K562 (cell line): Measurements from ENCODE around the gene RGS12. TPM values are rescaled to one million over a fixed set of nuclear protein-coding genes. Genes with fewer than 3 reads are reported as not detected.

Experiments
- ATAC-seq: fragments of 200-7000 bp; cut with Tn5 transposase; 3 replicates; pipeline ENCODE4 v1.9.1; 2020; ENCODE audit warnings: moderate library complexity
- BruUV-seq: library from RNA; stranded (reverse); fragments of 400-500 nt; replicated peaks from 2 replicates; lab custom pipeline; 2021; lab: Mats Ljungman, UMichigan
- CTCF ChIA-PET: fragments of 300-600 bp; formaldehyde crosslinking; extraction: SDS; loops from one replicate; lab custom pipeline; 2021; ENCODE audit warnings: low intra/inter-chr PET ratio; lab: Yijun Ruan, JAX
- POLR2A ChIA-PET: fragments of 300-600, 350-650 bp; sonication (Branson Sonifier 250); formaldehyde crosslinking; extraction: SDS; loops from one replicate; lab custom pipeline; 2021; ENCODE audit warnings: antibody characterized with exemption, inconsistent platforms; lab: Yijun Ruan, JAX
- DNase-seq, 4 experiments: peaks; one replicate each; pipeline versions ENCODE4 v3.0.0 to v3.0.0-alpha.2; 2011 to 2018; ENCODE audit warnings: low spot score in 3 of 4, mixed read lengths in 3 of 4; ENCODE audit errors: extremely low read depth in 1 of 4
- FAIRE-seq: peaks from 2 replicates; lab custom pipeline; 2011; peaks lifted over from hg19 to GRCh38; lab: Jason Lieb, UNC
- H2AFZ ChIP-seq: 2 replicates; pipeline ENCODE4 v1.6.0; 2011; ENCODE audit warnings: low read depth, low read length, control low read depth, inconsistent platforms
- H3K27ac ChIP-seq: fragments of 200-600 bp; 3 replicates; pipeline ENCODE4 v1.8.0; 2011; ENCODE audit warnings: low read depth, mild to moderate bottlenecking, control low read depth, inconsistent platforms, low read length, moderate library complexity, mixed read lengths; ENCODE audit errors: extremely low read depth
- H3K27me3 ChIP-seq, 2 experiments: fragments of 300-600 bp in 1 of 2; 2 replicates in 1 of 2; 3 replicates in 1 of 2; pipeline versions ENCODE4 v1.6.0 to v1.8.0; 2011; ENCODE audit warnings: inconsistent platforms in 2 of 2, low read length in 2 of 2, mild to moderate bottlenecking in 1 of 2, mixed read lengths in 1 of 2, moderate library complexity in 1 of 2; ENCODE audit not compliant: control insufficient read depth in 2 of 2, insufficient read depth in 2 of 2
- H3K36me3 ChIP-seq: fragments of 300-600 bp; 3 replicates; pipeline ENCODE4 v1.8.0; 2011; ENCODE audit warnings: mild to moderate bottlenecking, low read length, inconsistent platforms; ENCODE audit not compliant: control insufficient read depth, insufficient read depth
- H3K4me1 ChIP-seq, 2 experiments: fragments of 200-600 bp in 1 of 2; replicated peaks in 1 of 2; 2 replicates in 1 of 2; 3 replicates in 1 of 2; pipeline versions ENCODE4 v1.5.1 to v1.8.0; 2011; ENCODE audit warnings: inconsistent platforms in 2 of 2, low read length in 2 of 2, mild to moderate bottlenecking in 1 of 2, mixed read lengths in 1 of 2, moderate library complexity in 1 of 2; ENCODE audit not compliant: control insufficient read depth in 2 of 2, insufficient read depth in 2 of 2
- H3K4me2 ChIP-seq: 2 replicates; pipeline ENCODE4 v1.6.1; 2011; ENCODE audit warnings: low read length, control low read depth, inconsistent platforms, mixed read lengths; ENCODE audit not compliant: insufficient read depth
- H3K4me3 ChIP-seq: fragments of 200-600 bp; sonication (generic), shearing (Covaris generic); 2 replicates; pipeline ENCODE4 v1.5.1; 2016; ENCODE audit warnings: control low read depth, inconsistent platforms
- H3K79me2 ChIP-seq: fragments of 200-600 bp; 3 replicates; pipeline ENCODE4 v1.8.0; 2011; ENCODE audit warnings: low read length, inconsistent platforms; ENCODE audit not compliant: control insufficient read depth, insufficient read depth
- H3K9ac ChIP-seq, 2 experiments: 2 replicates each; pipeline versions ENCODE4 v1.6.0 to v1.6.1; 2011; ENCODE audit warnings: low read depth in 2 of 2, low read length in 2 of 2, control low read depth in 1 of 2, inconsistent platforms in 1 of 2, mild to moderate bottlenecking in 1 of 2, mixed read lengths in 1 of 2; ENCODE audit not compliant: insufficient read depth in 1 of 2
- H3K9me1 ChIP-seq: one replicate; pipeline ENCODE4 v1.6.0; 2011; ENCODE audit warnings: inconsistent platforms, mild to moderate bottlenecking, low read length, moderate library complexity; ENCODE audit not compliant: control insufficient read depth, insufficient read depth
- H3K9me3 ChIP-seq: replicated peaks from 2 replicates; pipeline ENCODE4 v1.5.1; 2011; ENCODE audit warnings: low read depth, low read length, inconsistent platforms; ENCODE audit not compliant: control insufficient read depth, insufficient read depth
- H4K20me1 ChIP-seq: replicated peaks from 2 replicates; pipeline ENCODE4 v1.6.1; 2011; ENCODE audit warnings: low read length, inconsistent platforms, mixed read lengths; ENCODE audit not compliant: control insufficient read depth, insufficient read depth
- ATF4 ChIP-seq: fragments of 450-650 bp; formaldehyde crosslinking; IDR thresholded peaks from 2 replicates; pipeline ENCODE4 v1.4.0; 2022; ENCODE audit warnings: mild to moderate bottlenecking, moderate library complexity
- CEBPG ChIP-seq, 3 experiments: fragments of 200-800 bp in 1 of 3; sonication (Bioruptor generic) in 1 of 3; sonication (generic) in 1 of 3; formaldehyde crosslinking in 1 of 3; IDR thresholded peaks in 2 of 3; conservative IDR thresholded peaks in 1 of 3; 2 replicates each; pipeline versions ENCODE4 v1.6.1 to v1.8.0; 2016 to 2022; ENCODE audit warnings: missing compliant biosample characterization in 2 of 3, missing genetic modification characterization in 2 of 3, mild to moderate bottlenecking in 1 of 3, missing genetic modification reagents in 1 of 3
- DMBX1 ChIP-seq: fragments of 250-450 bp; sonication (Bioruptor Pico); IDR thresholded peaks from 2 replicates; pipeline ENCODE4 v1.8.0; 2022; ENCODE audit warnings: inconsistent platforms, mild to moderate bottlenecking, moderate library complexity, borderline replicate concordance
- GTF2F1 ChIP-seq: IDR thresholded peaks from 2 replicates; pipeline ENCODE4 v1.6.1; 2011; ENCODE audit warnings: low read depth, low read length, improper control_type of control experiment
- HCFC1 ChIP-seq: IDR thresholded peaks from 2 replicates; pipeline ENCODE4 v1.6.1; 2012; ENCODE audit warnings: low read depth, low read length, improper control_type of control experiment
- HDAC3 ChIP-seq: fragments of 450-650 bp; IDR thresholded peaks from 2 replicates; pipeline ENCODE4 v1.6.1; 2018; ENCODE audit warnings: borderline replicate concordance, mild to moderate bottlenecking, moderate library complexity; ENCODE audit not compliant: partially characterized antibody
- IRF2 ChIP-seq: sonication (generic); formaldehyde crosslinking; IDR thresholded peaks from 2 replicates; pipeline ENCODE4 v1.8.1; 2022; ENCODE audit warnings: mild to moderate bottlenecking, missing genetic modification reagents
- KLF16 ChIP-seq: IDR thresholded peaks from 2 replicates; pipeline ENCODE4 v1.6.1; 2016; ENCODE audit warnings: antibody characterized with exemption
- MYNN ChIP-seq, 2 experiments: sonication (generic); formaldehyde crosslinking in 1 of 2; IDR thresholded peaks; 2 replicates each; pipeline versions ENCODE4 v1.5.0 to v1.6.1; 2016 to 2020; ENCODE audit warnings: antibody characterized with exemption in 1 of 2, missing genetic modification reagents in 1 of 2
- NFIC ChIP-seq: fragments of 450-650 bp; IDR thresholded peaks from 2 replicates; pipeline ENCODE4 v1.6.1; 2017; ENCODE audit warnings: mild to moderate bottlenecking, inconsistent platforms
- NR4A1 ChIP-seq, 2 experiments: fragments of 250-450 bp in 1 of 2; fragments of 450-650 bp in 1 of 2; sonication (Bioruptor Pico) in 1 of 2; IDR thresholded peaks; 2 replicates each; pipeline versions ENCODE4 v1.4.0 to v1.6.1; 2016 to 2020; ENCODE audit warnings: mild to moderate bottlenecking in 2 of 2, missing compliant biosample characterization in 1 of 2, missing genetic modification characterization in 1 of 2, moderate library complexity in 1 of 2
- PHB ChIP-seq: fragments of 250-450 bp; sonication (Bioruptor Pico); IDR thresholded peaks from 2 replicates; pipeline ENCODE4 v1.5.0; 2021
- RFX1 ChIP-seq: fragments of 450-650 bp; IDR thresholded peaks from 2 replicates; pipeline ENCODE4 v1.6.1; 2016; ENCODE audit warnings: mild to moderate bottlenecking, moderate library complexity
- THRB ChIP-seq: fragments of 450-650 bp; formaldehyde crosslinking; conservative IDR thresholded peaks from 2 replicates; pipeline ENCODE4 v1.4.0; 2022; ENCODE audit warnings: mild to moderate bottlenecking, missing genetic modification characterization
- ZNF551 ChIP-seq: fragments of 250-450 bp; sonication (Bioruptor Pico); IDR thresholded peaks from 2 replicates; pipeline ENCODE4 v1.5.0; 2021; ENCODE audit warnings: mild to moderate bottlenecking, moderate library complexity
- ZNF830 ChIP-seq: fragments of 250-450 bp; sonication (Bioruptor Pico); IDR thresholded peaks from 2 replicates; pipeline ENCODE4 v1.5.0; 2021; ENCODE audit warnings: mild to moderate bottlenecking
- ZZZ3 ChIP-seq: fragments of 450-650 bp; IDR thresholded peaks from 2 replicates; pipeline ENCODE4 v1.6.1; 2016; ENCODE audit warnings: antibody characterized with exemption, mild to moderate bottlenecking, moderate library complexity
- WGBS: fragments of 100-300 bp; shearing (Covaris generic); methylation state at CpG from one replicate; pipeline ENCODE4 v1.1.6; 2016; ENCODE audit warnings: low coverage, mixed read lengths; ENCODE audit not compliant: insufficient coverage; ENCODE audit errors: missing lambda C conversion rate; 5-methylcytosine and 5-hydroxymethylcytosine counted together
- in situ Hi-C: fragments of 300-500 bp; cut with MboI; formaldehyde crosslinking; loops from 4 replicates; pipeline ENCODE4 v1.15.0; 2018; ENCODE audit warnings: inconsistent platforms, mixed read lengths
- intact Hi-C: fragments of 100-400 bp; cut with micrococcal nuclease; formaldehyde crosslinking; loops from 2 replicates; pipeline ENCODE4 v1.14.2; 2022
- polyA plus RNA-seq, 8 experiments: library from polyadenylated mRNA; depleted of rRNA in 4 of 8; stranded (reverse) in 5 of 8; unstranded in 3 of 8; fragments of >200 nt; fragmentation: Nextera tagmentation in 2 of 8; fragmentation: Illumina TruSeq in 1 of 8; extraction: Ambion mirVana in 2 of 8; extraction: Trizol in 1 of 8; gene quantifications; 2 replicates each; pipeline versions ENCODE4 v1.2.1 to v1.2.3, GENCODE V29; 2011 to 2014; ENCODE audit warnings: inconsistent platforms in 1 of 8, missing spikeins in 1 of 8
- total RNA-seq, 7 experiments: library from RNA; depleted of rRNA in 6 of 7; stranded (reverse); fragments of >200 nt in 6 of 7; fragmentation: Illumina TruSeq in 2 of 7; extraction: Trizol in 2 of 7; gene quantifications; 2 replicates each; pipeline versions ENCODE4 v1.2.1 to v1.2.3, GENCODE V29; 2011 to 2021; ENCODE audit warnings: low replicate concordance in 1 of 7
- TF ChIP-seq, protein P1 (sequence below): fragments of 250-450 bp; sonication (Bioruptor Pico); IDR thresholded peaks from 2 replicates; pipeline ENCODE4 v1.8.0; 2021; ENCODE audit warnings: mild to moderate bottlenecking, moderate library complexity
- TF ChIP-seq, protein P2 (sequence below): fragments of 250-450 bp; sonication (Bioruptor Pico); IDR thresholded peaks from 2 replicates; pipeline ENCODE4 v1.5.0; 2021

Gene RGS12
- total and polyA plus RNA-seq, 9 of the 15 experiments (the other 6 are each of a cell fraction or from before 2014, with no cell fraction given), result 0.30 to 8.8 (median 5.5) TPM

DNA sequence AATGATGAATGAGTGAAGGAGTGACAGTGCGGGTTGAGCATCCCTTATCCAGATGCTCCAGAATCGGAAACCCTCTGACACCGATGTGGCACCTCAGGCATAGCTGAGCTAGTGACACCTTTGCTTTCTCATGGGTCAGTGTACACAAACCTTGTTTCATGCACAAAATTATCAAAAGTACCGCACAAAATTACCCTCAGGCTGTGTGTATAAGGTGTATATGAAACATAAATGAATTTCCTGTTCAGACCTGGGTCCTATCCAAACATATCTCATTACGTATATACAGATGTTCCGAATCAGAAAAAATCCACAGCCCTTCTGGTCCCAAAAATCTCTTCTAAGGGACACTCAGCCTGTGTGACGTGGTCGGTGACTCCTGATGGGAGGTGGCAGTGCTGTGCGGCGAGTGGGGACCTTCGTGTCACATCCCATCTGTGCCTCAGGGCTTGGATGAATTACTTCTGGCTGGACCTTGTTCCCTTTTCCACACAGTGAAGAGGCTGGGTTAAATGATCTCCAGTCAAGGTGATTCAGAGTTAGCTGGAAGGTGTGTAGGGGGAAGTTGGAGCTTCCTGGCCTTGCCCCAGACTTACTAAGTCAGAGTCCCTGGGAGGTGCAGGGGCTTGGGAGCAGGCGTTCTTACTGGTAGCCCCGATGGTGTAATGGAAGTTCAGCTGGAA lies 18.8 kb downstream of the RGS12 start:
- peaks cover 34% of the 10 kb centered on the region for H4K20me1 ChIP-seq
- 41% methylated on average over 13 of the region's 13 CpGs for WGBS
- H3K27me3 ChIP-seq, result peaks cover 0 to 33% of the 10 kb centered on the region in 2 experiments; a peak in 3 of 5 replicates
- FAIRE-seq (no peak), DNase-seq (no peak)
- H3K4me1 ChIP-seq, result no peaks in the 10 kb centered on the region; a peak in 1 of 5 replicates
- no peak overlapping the region for H3K4me3 ChIP-seq
- POLR2A ChIA-PET, result interaction anchor here (1.5 to 2.1 kb wide), 2 partner anchors 10 to 70 kb away, joined by 4 to 10 read pairs; no protein-coding TSS in a partner anchor
- no peak overlapping the region for H3K9ac ChIP-seq
- in situ Hi-C loops, result no loop called here
- TF ChIP-seq CEBPG (CRISPR knock-in tag; IDR thresholded peaks at IDR 0.05) (no peak), CEBPG (tag; conservative IDR thresholded peaks at IDR 0.05 in 1 of 2, IDR thresholded peaks at IDR 0.05 in 1 of 2) (no peak), IRF2 (CRISPR knock-in tag) (no peak), NR4A1 (CRISPR knock-in tag; IDR thresholded peaks at IDR 0.05) (no peak), NR4A1 (tag; IDR thresholded peaks at IDR 0.05) (no peak), RFX1 (no peak), ZZZ3 (no peak), ZNF830 (CRISPR knock-in tag) (no peak), ZNF551 (CRISPR knock-in tag) (no peak), KLF16 (no peak), MYNN (IDR thresholded peaks at IDR 0.05) (no peak), MYNN (CRISPR knock-in tag; IDR thresholded peaks at IDR 0.05) (no peak), HCFC1 (no peak), THRB (no peak), NFIC (no peak), ATF4 (no peak), HDAC3 (no peak), GTF2F1 (no peak), DMBX1 (CRISPR knock-in tag) (no peak), PHB (CRISPR knock-in tag) (no peak)
- TF ChIP-seq, protein P1, sequence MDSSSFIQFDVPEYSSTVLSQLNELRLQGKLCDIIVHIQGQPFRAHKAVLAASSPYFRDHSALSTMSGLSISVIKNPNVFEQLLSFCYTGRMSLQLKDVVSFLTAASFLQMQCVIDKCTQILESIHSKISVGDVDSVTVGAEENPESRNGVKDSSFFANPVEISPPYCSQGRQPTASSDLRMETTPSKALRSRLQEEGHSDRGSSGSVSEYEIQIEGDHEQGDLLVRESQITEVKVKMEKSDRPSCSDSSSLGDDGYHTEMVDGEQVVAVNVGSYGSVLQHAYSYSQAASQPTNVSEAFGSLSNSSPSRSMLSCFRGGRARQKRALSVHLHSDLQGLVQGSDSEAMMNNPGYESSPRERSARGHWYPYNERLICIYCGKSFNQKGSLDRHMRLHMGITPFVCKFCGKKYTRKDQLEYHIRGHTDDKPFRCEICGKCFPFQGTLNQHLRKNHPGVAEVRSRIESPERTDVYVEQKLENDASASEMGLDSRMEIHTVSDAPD, result no peak
- TF ChIP-seq, protein P2, sequence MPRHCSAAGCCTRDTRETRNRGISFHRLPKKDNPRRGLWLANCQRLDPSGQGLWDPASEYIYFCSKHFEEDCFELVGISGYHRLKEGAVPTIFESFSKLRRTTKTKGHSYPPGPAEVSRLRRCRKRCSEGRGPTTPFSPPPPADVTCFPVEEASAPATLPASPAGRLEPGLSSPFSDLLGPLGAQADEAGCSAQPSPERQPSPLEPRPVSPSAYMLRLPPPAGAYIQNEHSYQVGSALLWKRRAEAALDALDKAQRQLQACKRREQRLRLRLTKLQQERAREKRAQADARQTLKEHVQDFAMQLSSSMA, result no peak
- TF ChIP-seq, all 486 proteins: peak for 0
- CTCF ChIA-PET, result no interaction called here
- Histone ChIP-seq H3K79me2 (no peaks in the 10 kb centered on the region), H3K9me1 (no peaks in the 10 kb centered on the region), H3K9me3 (no peaks in the 10 kb centered on the region), H3K36me3 (no peaks in the 10 kb centered on the region), H3K4me2 (no peak overlapping the region), H3K27ac (no peak overlapping the region), H2AFZ (no peak overlapping the region)
- no TSS peak for BruUV-seq
- ATAC-seq, result no peak
- intact Hi-C loops, result no loop called here
